ENCODE results near the gene C9orf43. TPM values are rescaled to one million over a fixed set of nuclear protein-coding genes. Genes with fewer than 3 reads are reported as not detected.

The C9orf43 gene
- total RNA-seq, 6 experiments from 2014 or later: 0.40 to 1.0 (median 0.50) TPM

DNA sequence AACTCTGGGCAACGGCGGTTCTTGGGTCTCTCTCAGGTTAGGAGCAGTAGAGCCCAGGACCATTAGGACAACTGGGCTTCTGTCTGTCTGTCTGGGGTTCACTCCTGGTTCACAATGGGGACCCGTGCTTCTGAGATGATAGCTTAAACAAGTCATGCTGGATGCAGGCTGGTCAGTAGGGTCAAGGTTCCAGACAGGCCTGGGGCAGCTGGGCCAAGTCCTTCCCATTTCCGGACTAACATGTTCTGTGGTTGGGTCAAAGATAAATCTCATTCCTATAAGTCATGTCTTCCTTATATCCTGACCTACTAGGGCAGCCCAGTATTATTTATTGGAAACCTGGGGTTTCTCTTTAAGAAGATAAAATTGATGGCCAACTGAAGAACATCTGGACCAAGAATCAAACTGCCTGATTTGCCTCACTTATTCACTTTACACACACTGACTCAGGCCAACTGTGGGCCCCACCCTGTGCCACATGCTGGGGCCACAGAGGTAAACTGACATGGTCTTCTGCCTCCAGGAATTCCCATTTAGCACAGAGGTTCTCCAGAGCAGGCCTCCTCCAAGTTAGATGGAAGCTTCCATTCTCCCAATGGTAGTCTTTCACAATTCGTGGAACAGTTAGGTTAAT is 42.1 kb upstream of the C9orf43 start:
- TF ChIP-seq, protein P1, sequence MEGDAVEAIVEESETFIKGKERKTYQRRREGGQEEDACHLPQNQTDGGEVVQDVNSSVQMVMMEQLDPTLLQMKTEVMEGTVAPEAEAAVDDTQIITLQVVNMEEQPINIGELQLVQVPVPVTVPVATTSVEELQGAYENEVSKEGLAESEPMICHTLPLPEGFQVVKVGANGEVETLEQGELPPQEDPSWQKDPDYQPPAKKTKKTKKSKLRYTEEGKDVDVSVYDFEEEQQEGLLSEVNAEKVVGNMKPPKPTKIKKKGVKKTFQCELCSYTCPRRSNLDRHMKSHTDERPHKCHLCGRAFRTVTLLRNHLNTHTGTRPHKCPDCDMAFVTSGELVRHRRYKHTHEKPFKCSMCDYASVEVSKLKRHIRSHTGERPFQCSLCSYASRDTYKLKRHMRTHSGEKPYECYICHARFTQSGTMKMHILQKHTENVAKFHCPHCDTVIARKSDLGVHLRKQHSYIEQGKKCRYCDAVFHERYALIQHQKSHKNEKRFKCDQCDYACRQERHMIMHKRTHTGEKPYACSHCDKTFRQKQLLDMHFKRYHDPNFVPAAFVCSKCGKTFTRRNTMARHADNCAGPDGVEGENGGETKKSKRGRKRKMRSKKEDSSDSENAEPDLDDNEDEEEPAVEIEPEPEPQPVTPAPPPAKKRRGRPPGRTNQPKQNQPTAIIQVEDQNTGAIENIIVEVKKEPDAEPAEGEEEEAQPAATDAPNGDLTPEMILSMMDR (IDR thresholded peaks at IDR 0.05): no peak
- TF ChIP-seq POLR2A (IDR thresholded peaks at IDR 0.05): no peak
- Histone ChIP-seq H3K9me3 (no peaks in the 10 kb centered on the region), H3K27ac (no peak overlapping the region), H3K4me3 (no peak overlapping the region), H3K36me3 (peaks cover 0 to 7% (median 2%) of the 10 kb centered on the region in 4 donors), H3K4me1 (peaks cover 0 to 24% (median 6%) of the 10 kb centered on the region in 4 donors), H3K27me3 (no peaks in the 10 kb centered on the region)
- 68% methylated on average over 5 of the region's 5 CpGs for WGBS (ENCODE audit: insufficient coverage, low coverage, low lambda C conversion rate, missing lambda C conversion rate)
- intact Hi-C loops (cut with DNase I): no loop called here
- DNase-seq (no peak), ATAC-seq (no peak)

DNA sequence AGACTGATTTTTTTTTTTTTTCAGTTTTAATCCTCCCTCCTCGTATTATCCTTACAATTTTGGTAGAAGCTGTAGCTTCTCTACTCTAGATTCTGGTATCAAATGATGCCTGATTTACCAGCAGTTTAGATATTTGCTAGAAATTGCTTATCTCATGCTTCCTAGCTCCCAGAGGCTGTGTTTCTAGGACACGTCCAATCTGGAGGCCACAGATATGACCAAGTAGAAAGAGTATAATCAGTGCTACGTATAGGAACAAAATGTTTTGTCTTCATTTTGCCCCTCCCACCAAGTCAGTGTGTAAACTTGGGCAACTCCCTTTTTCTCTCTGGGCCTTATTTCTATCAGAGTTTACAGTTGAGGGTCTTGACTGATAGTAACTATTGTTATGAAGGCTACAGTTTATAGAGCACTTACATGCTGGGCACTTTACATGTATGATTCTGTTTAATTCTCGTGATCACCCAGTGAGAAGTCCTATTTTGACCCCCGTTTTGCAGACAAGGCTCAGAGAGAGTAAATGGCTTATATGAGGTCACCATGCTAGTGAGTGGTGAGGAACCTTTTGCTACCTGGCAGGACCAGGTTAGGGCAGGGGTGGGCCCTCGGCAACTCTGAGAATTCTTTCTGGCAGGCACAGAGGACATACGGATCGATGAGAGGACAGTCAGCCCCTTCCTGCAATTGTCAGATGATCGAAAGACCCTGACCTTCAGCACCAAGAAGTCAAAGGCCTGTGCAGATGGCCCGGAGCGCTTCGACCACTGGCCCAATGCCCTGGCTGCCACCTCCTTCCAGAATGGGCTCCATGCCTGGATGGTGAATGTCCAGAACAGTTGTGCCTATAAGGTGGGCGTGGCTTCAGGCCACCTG is 41.3 kb upstream of the C9orf43 start:
- peak; percentile 79 to 95 (median 92) for DNase-seq
- H3K27me3 ChIP-seq: no peaks in the 10 kb centered on the region
- TF ChIP-seq, protein P1 (IDR thresholded peaks at IDR 0.05): no peak
- TF ChIP-seq POLR2A (IDR thresholded peaks at IDR 0.05): no peak
- peak; percentile 88 to 92 (median 88) for ATAC-seq
- no peak overlapping the region for H3K4me3 ChIP-seq
- no peaks in the 10 kb centered on the region for H3K9me3 ChIP-seq
- H3K4me1 ChIP-seq: peaks cover 0 to 31% (median 7%) of the 10 kb centered on the region in 4 donors
- WGBS (ENCODE audit: insufficient coverage, low coverage, low lambda C conversion rate, missing lambda C conversion rate): 38% methylated on average over 12 of the region's 13 CpGs
- peaks cover 0 to 14% (median 6%) of the 10 kb centered on the region in 4 donors for H3K36me3 ChIP-seq
- intact Hi-C loops (cut with DNase I): no loop called here
- peak overlapping the region in 2 of 3 donors; percentile 24 to 38 for H3K27ac ChIP-seq

DNA sequence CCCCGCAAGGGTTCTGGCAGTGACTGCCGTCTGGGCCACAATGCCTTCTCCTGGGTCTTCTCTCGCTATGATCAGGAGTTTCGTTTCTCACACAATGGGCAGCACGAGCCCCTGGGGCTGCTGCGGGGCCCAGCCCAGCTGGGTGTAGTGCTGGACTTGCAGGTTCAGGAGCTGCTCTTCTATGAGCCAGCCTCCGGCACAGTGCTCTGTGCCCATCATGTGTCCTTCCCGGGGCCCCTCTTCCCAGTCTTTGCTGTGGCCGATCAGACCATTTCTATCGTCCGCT is 40.7 kb upstream of the C9orf43 start:
- Histone ChIP-seq H3K4me1 (peaks cover 0 to 37% (median 10%) of the 10 kb centered on the region in 4 donors), H3K36me3 (peaks cover 0 to 20% (median 8%) of the 10 kb centered on the region in 4 donors), H3K9me3 (no peaks in the 10 kb centered on the region), H3K27ac (peak overlapping the region in 1 of 3 donors; percentile 36), H3K27me3 (no peaks in the 10 kb centered on the region), H3K4me3 (no peak overlapping the region)
- ATAC-seq: no peak
- intact Hi-C loops (cut with DNase I): no loop called here
- no peak for TF ChIP-seq POLR2A (IDR thresholded peaks at IDR 0.05)
- TF ChIP-seq, protein P1 (IDR thresholded peaks at IDR 0.05): no peak
- no peak for DNase-seq
- WGBS (ENCODE audit: insufficient coverage, low coverage, low lambda C conversion rate, missing lambda C conversion rate): 48% methylated on average over 5 of the region's 11 CpGs

DNA sequence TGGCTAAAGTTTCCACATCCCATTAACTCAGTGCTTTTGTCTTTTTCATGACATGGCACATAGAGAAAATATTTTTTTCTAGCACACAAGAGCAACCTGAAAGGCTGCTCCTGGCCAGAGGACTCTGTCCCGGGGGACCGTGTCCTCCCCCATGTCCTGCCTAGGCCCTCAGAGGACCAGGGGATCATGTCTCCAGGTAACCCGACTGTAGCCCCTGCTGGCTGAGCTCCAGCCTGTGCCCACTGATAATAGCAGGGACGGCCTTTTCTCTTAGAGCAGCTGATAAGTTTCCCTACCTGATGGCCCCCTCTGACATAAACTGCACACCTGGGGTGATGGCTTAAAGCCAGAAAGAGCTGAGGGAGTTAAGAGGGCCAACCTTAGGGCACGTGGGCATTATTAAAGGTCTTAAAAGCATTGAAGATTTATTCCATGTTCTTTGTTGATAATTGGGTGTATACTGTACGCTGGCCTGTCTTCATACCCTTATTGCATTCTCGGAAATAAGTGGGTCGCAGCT is 39.7 kb upstream of the C9orf43 start:
- 54% methylated on average over 7 of the region's 8 CpGs for WGBS (ENCODE audit: insufficient coverage, low coverage, low lambda C conversion rate, missing lambda C conversion rate)
- DNase-seq: no peak
- Histone ChIP-seq H3K4me3 (no peak overlapping the region), H3K36me3 (peaks cover 0 to 25% (median 8%) of the 10 kb centered on the region in 4 donors), H3K27me3 (no peaks in the 10 kb centered on the region), H3K27ac (peak overlapping the region in 1 of 3 donors; percentile 36), H3K4me1 (peaks cover 0 to 44% (median 13%) of the 10 kb centered on the region in 4 donors), H3K9me3 (no peaks in the 10 kb centered on the region)
- TF ChIP-seq, protein P1 (IDR thresholded peaks at IDR 0.05): no peak
- TF ChIP-seq POLR2A (IDR thresholded peaks at IDR 0.05): no peak
- intact Hi-C loops (cut with DNase I): no loop called here
- no peak for ATAC-seq
